Measurements from ENCODE around the gene UBE2L3.
A peak's percentile ranks its signal among the peaks of the same experiment; 100 is the strongest.

DNA sequence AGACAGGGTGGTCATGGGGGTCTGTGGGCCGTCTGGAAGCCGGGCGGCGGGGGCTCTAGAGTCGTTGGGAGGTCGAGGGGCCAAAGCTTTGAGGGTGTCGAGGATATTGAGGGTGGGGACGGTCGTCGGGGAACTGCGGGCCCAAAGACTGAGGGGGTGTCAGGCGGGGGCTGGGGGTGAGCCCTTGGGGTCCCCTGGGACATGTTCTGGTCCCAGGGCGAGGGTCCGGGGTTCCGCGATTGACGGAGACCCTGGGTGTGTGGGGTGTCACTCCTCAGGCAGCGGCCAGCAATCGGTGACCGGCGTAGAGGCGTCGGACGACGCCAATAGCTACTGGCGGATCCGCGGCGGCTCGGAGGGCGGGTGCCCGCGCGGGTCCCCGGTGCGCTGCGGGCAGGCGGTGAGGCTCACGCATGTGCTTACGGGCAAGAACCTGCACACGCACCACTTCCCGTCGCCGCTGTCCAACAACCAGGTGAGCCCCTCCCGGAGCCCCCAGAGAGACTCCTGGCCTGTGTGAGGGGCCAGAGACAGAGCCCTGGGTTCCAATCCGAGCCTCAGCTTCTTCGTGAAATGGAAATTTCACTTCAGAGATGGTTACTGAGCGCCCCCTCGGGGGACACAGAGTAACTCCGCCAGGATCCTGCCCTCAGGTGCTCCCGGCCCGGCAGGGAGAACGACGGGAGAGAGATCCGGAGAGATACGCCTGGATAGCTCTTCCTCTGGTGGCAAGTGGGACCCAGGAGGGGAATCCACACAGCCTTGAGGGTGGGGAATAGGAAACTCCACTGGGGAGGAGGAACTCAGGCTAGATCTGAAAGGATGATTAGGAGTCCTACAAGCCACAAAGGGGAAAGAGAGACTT lies 75.3 kb downstream of the UBE2L3 start:
- TF ChIP-seq, protein P1, sequence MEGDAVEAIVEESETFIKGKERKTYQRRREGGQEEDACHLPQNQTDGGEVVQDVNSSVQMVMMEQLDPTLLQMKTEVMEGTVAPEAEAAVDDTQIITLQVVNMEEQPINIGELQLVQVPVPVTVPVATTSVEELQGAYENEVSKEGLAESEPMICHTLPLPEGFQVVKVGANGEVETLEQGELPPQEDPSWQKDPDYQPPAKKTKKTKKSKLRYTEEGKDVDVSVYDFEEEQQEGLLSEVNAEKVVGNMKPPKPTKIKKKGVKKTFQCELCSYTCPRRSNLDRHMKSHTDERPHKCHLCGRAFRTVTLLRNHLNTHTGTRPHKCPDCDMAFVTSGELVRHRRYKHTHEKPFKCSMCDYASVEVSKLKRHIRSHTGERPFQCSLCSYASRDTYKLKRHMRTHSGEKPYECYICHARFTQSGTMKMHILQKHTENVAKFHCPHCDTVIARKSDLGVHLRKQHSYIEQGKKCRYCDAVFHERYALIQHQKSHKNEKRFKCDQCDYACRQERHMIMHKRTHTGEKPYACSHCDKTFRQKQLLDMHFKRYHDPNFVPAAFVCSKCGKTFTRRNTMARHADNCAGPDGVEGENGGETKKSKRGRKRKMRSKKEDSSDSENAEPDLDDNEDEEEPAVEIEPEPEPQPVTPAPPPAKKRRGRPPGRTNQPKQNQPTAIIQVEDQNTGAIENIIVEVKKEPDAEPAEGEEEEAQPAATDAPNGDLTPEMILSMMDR (IDR thresholded peaks at IDR 0.05): peak; percentile 65
- TF ChIP-seq POLR2AphosphoS5 (IDR thresholded peaks at IDR 0.05; ENCODE audit: low read depth, low read length): no peak
